Smooth muscle cell (in vitro differentiated cells): Measurements from ENCODE around the gene SF3B4. TPM values are rescaled to one million over a fixed set of nuclear protein-coding genes. Genes with fewer than 3 reads are reported as not detected.

ENCODE experiments used
- DNase-seq: peaks from one replicate; lab custom pipeline; 2025; ENCODE audit not compliant: unreplicated experiment; lab: John Stamatoyannopoulos, UW
- H2AFZ ChIP-seq: fragments of 200-600 bp; sonication (generic); 2 replicates; pipeline ENCODE4 v1.6.0; 2016; ENCODE audit warnings: antibody characterized with exemption, low read depth, mild to moderate bottlenecking
- H3F3A ChIP-seq: fragments of 200-600 bp; sonication (generic); 2 replicates; pipeline ENCODE4 v1.6.0; 2017; ENCODE audit warnings: antibody characterized with exemption, low read depth
- H3K27ac ChIP-seq: fragments of 200-600 bp; sonication (generic); 2 replicates; pipeline ENCODE4 v1.5.1; 2016; ENCODE audit warnings: low read depth, mild to moderate bottlenecking
- H3K27me3 ChIP-seq: fragments of 200-600 bp; sonication (generic); 2 replicates; pipeline ENCODE4 v1.6.1; 2016; ENCODE audit warnings: low read depth, mild to moderate bottlenecking
- H3K36me3 ChIP-seq: fragments of 200-600 bp; sonication (generic); 2 replicates; pipeline ENCODE4 v1.5.1; 2016; ENCODE audit warnings: low read depth
- H3K4me1 ChIP-seq: fragments of 200-600 bp; sonication (generic); 2 replicates; pipeline ENCODE4 v1.5.1; 2016; ENCODE audit warnings: low read depth
- H3K4me2 ChIP-seq: fragments of 200-600 bp; sonication (generic); 2 replicates; pipeline ENCODE4 v1.6.0; 2016; ENCODE audit warnings: mild to moderate bottlenecking
- H3K4me3 ChIP-seq: fragments of 200-600 bp; sonication (generic); 2 replicates; pipeline ENCODE4 v1.5.1; 2016; ENCODE audit warnings: mild to moderate bottlenecking
- H3K79me2 ChIP-seq: fragments of 200-600 bp; sonication (generic); 2 replicates; pipeline ENCODE4 v1.6.0; 2016; ENCODE audit warnings: low read depth, mild to moderate bottlenecking
- H3K9ac ChIP-seq: fragments of 200-600 bp; sonication (generic); 2 replicates; pipeline ENCODE4 v1.6.0; 2016; ENCODE audit warnings: low read depth
- H3K9me3 ChIP-seq: fragments of 200-600 bp; sonication (generic); replicated peaks from 2 replicates; pipeline ENCODE4 v1.5.1; 2016; ENCODE audit warnings: low read depth
- H4K20me1 ChIP-seq: fragments of 200-600 bp; sonication (generic); 2 replicates; pipeline ENCODE4 v1.6.0; 2016; ENCODE audit warnings: low read depth
- WGBS: methylation state at CpG from one replicate; pipeline ENCODE4 v1.1.7; 2016; ENCODE audit warnings: low lambda C conversion rate; 5-methylcytosine and 5-hydroxymethylcytosine counted together
- polyA plus RNA-seq: library from polyadenylated mRNA; unstranded; fragments of >200 nt; fragmentation: Nextera tagmentation; extraction: Ambion mirVana; gene quantifications from 2 replicates; pipeline ENCODE4 v1.2.1, GENCODE V29; 2016
- total RNA-seq: library from RNA; depleted of rRNA; stranded (reverse); fragments of >200 nt; gene quantifications from 2 replicates; pipeline ENCODE4 v1.2.3, GENCODE V29; 2014
- TF ChIP-seq, protein P1 (sequence below): fragments of 200-600 bp; sonication (generic); IDR thresholded peaks from 2 replicates; pipeline ENCODE4 v1.5.1; 2017; ENCODE audit warnings: borderline replicate concordance, mild to moderate bottlenecking, antibody characterized with exemption; ENCODE audit not compliant: insufficient read depth, poor library complexity, severe bottlenecking

Gene SF3B4
- total and polyA plus RNA-seq, 2 experiments from 2014 or later, result 27.3 to 72.9 TPM

DNA sequence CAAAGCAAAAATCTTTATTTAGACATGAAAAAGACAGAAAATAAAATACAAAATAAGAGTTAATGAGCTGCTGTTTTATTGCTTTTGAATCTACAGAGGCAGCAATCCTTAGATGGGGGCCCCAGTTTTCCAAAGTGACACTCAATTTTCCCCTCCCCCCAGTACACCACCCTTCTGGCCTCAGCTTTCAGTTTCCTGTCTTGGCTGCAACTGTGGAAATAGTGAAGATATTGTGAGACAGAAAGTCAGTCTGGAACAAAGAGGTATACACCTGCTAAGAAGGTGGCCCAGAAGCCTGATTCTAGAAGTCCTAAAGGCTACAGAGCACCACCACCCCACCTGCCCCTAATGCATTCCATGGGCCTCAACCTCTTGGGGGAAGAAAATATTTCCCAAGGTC, 10.2 kb upstream of the SF3B4 start:
- Histone ChIP-seq H2AFZ (no peak overlapping the region), H3K9ac (no peak overlapping the region), H3K27ac (peak overlapping the region; percentile 93), H3K36me3 (no peaks in the 10 kb centered on the region), H3F3A (peaks cover 27% of the 10 kb centered on the region), H3K79me2 (no peaks in the 10 kb centered on the region), H3K4me3 (peak overlapping the region; percentile 72), H4K20me1 (no peaks in the 10 kb centered on the region), H3K4me2 (peak overlapping the region; percentile 95), H3K4me1 (peaks cover 13% of the 10 kb centered on the region), H3K27me3 (no peaks in the 10 kb centered on the region), H3K9me3 (no peaks in the 10 kb centered on the region)
- TF ChIP-seq, protein P1, sequence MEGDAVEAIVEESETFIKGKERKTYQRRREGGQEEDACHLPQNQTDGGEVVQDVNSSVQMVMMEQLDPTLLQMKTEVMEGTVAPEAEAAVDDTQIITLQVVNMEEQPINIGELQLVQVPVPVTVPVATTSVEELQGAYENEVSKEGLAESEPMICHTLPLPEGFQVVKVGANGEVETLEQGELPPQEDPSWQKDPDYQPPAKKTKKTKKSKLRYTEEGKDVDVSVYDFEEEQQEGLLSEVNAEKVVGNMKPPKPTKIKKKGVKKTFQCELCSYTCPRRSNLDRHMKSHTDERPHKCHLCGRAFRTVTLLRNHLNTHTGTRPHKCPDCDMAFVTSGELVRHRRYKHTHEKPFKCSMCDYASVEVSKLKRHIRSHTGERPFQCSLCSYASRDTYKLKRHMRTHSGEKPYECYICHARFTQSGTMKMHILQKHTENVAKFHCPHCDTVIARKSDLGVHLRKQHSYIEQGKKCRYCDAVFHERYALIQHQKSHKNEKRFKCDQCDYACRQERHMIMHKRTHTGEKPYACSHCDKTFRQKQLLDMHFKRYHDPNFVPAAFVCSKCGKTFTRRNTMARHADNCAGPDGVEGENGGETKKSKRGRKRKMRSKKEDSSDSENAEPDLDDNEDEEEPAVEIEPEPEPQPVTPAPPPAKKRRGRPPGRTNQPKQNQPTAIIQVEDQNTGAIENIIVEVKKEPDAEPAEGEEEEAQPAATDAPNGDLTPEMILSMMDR, result no peak
- DNase-seq, result no peak

DNA sequence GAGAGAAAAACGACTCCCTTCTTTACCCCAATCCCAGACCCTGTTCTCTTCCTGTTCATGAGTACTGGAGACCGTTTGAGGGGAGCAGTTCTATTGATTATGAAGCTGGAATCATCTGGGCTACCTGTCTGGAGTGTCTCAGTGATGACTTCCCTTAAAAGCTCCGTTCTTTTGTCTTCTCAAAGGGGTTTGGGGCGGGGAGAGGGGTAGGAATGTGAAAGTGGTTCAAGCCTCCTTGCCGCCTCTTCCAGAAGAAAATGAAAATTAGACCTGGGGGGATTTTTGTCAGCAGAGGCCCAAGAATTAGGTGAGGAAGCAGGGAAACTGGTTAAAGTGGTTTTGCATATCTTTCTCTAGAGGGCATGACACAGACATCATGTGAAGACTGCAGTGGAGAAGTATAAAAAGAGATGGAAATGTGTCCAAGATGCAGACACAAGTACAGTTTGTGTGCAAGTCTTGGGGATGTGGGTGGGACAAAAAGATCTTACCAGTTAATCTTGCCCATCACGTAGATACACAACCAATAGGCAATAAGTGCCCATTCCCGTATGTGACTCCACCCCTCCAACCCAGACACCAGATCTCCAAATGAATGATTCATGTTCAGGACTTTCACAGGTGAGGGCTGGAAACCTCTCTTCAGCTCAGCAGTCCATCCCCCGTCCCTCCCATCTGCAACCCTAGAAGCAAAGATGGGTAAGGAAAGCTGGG, 9.5 kb upstream of the SF3B4 start:
- Histone ChIP-seq H3K27me3 (no peaks in the 10 kb centered on the region), H3K9ac (peak overlapping the region; percentile 57), H2AFZ (peak overlapping the region; percentile 11), H3K79me2 (no peaks in the 10 kb centered on the region), H3K4me2 (peak overlapping the region; percentile 95), H3F3A (peaks cover 25% of the 10 kb centered on the region), H3K36me3 (no peaks in the 10 kb centered on the region), H4K20me1 (no peaks in the 10 kb centered on the region), H3K27ac (peak overlapping the region; percentile 93), H3K9me3 (no peaks in the 10 kb centered on the region), H3K4me1 (peaks cover 13% of the 10 kb centered on the region), H3K4me3 (peak overlapping the region; percentile 72)
- TF ChIP-seq, protein P1, result peak; percentile 24
- DNase-seq, result no peak
- WGBS, result 9% methylated on average over 8 of the region's 8 CpGs

DNA sequence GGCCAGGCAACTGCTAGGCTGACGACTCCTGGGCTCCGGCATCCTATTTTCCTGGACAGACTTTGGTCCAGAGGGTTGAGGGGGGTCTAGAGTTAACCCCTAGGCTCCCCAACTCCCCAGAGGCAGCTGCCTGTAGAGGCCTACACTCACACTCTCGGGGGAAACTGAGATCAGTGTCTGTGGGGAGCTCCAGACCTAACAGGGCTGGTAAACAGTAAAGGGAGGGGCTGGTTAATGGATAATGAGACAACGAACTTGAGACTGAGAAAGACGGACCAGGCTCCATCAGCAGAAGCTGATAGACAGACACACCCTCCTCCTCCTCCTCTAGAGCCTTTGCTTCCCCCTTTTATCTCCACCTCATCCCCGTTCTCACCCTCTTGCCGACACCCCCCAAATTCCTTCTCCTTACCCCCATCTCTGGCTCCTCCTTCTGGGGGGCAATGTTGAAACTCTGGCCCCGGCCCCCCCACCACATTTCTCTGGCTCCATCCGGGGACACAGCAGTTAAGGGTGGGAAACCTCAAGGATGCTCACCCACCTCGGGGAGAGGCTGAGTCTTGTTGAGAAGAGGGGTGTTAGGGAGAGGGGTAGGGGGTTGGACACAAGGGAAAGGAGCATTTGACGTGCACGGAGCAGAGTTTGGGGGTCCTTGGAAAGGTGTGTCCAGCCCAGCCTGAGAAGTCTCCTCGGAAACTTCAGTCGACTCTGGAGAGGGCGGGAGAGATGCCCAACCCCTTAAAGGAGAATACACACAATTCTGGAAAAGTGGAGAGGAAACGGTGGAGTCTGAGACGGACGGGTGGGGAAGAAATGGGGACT, 8.8 kb upstream of the SF3B4 start, which contains the start of gene MTMR11:
Gene MTMR11 (minus strand): TSS at position 710 of the 822 bp plus-strand sequence. CDS start 232 bp downstream, at position 478.
- no peak for DNase-seq
- Histone ChIP-seq H3K27me3 (no peaks in the 10 kb centered on the region), H3K4me3 (peak within 1 kb of the TSS; percentile 72), H3F3A (peaks cover 19% of the 10 kb centered on the region), H4K20me1 (no peaks in the 10 kb centered on the region), H2AFZ (peak within 1 kb of the TSS; percentile 11), H3K4me1 (peaks cover 13% of the 10 kb centered on the region), H3K36me3 (no peaks in the 10 kb centered on the region), H3K9me3 (no peaks in the 10 kb centered on the region), H3K27ac (peak within 1 kb of the TSS; percentile 93), H3K79me2 (no peaks in the 10 kb centered on the region), H3K4me2 (peak within 1 kb of the TSS; percentile 95), H3K9ac (peak within 1 kb of the TSS; percentile 57)
- 18% methylated on average over 18 of the region's 18 CpGs for WGBS
- TF ChIP-seq, protein P1, result no peak
